Measurements from ENCODE around the gene CTRB2.

CTRB2 gene

DNA sequence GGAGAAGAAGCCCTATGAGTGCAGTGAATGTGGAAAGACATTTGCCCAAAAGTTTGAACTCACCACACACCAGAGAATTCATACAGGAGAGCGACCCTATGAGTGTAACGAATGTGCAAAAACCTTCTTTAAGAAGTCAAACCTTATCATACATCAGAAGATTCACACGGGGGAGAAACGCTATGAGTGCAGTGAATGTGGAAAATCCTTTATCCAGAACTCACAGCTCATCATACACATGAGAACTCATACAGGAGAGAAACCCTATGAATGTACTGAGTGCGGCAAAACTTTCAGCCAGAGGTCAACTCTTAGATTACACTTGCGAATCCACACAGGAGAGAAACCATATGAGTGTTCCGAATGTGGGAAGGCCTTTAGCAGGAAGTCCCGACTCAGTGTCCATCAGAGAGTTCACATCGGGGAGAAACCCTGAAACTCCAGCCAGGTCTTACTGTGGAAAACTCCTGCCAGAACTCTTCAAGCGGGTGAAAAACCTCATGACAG, 37.0 kb downstream of the CTRB2 start:
- Mint-ChIP-seq H3K27ac (no peak overlapping the region), H3K4me3 (no peak overlapping the region), H3K27me3 (no peaks in the 10 kb centered on the region), H3K9me3 (peaks cover 76% of the 10 kb centered on the region), H3K4me1 (no peaks in the 10 kb centered on the region), H3K36me3 (peaks cover 69% of the 10 kb centered on the region)
- CTCF ChIA-PET: no interaction called here
- no peak for DNase-seq

- H3K9me3 Mint-ChIP-seq: peaks cover 20% of the 10 kb centered on the region
- no peak overlapping the region for H3K27ac Mint-ChIP-seq
- no peaks in the 10 kb centered on the region for H3K4me1 Mint-ChIP-seq
- H3K27me3 Mint-ChIP-seq: no peaks in the 10 kb centered on the region
- CTCF ChIA-PET: no interaction called here
- no peak for DNase-seq
- H3K36me3 Mint-ChIP-seq: peaks cover 70% of the 10 kb centered on the region
- no peak overlapping the region for H3K4me3 Mint-ChIP-seq
These were observed 46.6 kb downstream of the CTRB2 start for GRCh38 chr16:75160386-75160785.
